ENCODE data around the gene FBXO45. TPM values are rescaled to one million over a fixed set of nuclear protein-coding genes. Genes with fewer than 3 reads are reported as not detected.
"Not testable (repeated sequence)": the region's sequence is repeated elsewhere in the genome, so short reads cannot be mapped to it uniquely, and the experiment has no call there.

The FBXO45 gene
- total and polyA plus RNA-seq, 7 experiments from 2014 or later: 1.2 to 15.9 (median 5.0) TPM

DNA sequence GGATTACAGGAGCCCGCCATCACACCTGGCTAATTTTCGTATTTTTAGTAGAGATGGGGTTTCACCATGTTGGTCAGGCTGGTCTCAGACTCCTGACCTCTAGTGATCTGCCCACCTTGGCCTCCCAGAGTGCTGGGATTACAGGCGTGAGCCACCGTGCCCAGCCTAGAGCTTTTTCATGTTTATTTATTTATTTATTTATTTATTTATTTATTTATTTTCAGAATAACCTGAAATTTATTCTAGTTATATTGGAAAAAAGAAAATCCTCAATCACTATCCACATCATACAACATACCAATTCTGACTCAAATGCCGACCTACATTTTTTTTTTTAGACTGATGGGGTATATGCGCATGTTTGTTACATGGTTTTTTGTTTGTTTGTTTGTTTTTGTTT, 46.8 kb downstream of the FBXO45 start:
- H3K9me3 ChIP-seq (ENCODE audit: control insufficient read depth in 2 of 3, low read length in 3 of 3); DNase-seq; H3K27ac Mint-ChIP-seq; H3K27me3 Mint-ChIP-seq; H3K27ac ChIP-seq (ENCODE audit: low read depth, low read length); H3K9me3 Mint-ChIP-seq; intact Hi-C loops (cut with micrococcal nuclease); H3K4me3 ChIP-seq (ENCODE audit: low read length); H3K36me3 Mint-ChIP-seq; ATAC-seq; H3K36me3 ChIP-seq (ENCODE audit: control insufficient read depth in 2 of 3, insufficient read depth in 3 of 3, low read length in 3 of 3); H3K27me3 ChIP-seq (ENCODE audit: control insufficient read depth in 2 of 2, insufficient read depth in 2 of 2, low read length in 2 of 2); H3K4me3 Mint-ChIP-seq: not testable (repeated sequence)
- ChIA-PET POLR2A (interaction anchor here (0.7 to 1.6 kb wide), 2 partner anchors 24 to 160 kb away, joined by 3 to 5 read pairs; partner anchors contain the start of gene NRROS), CTCF (interaction anchor here (1.0 kb wide), 1 partner anchor 69 kb away, joined by 6 read pairs; no protein-coding TSS in a partner anchor)
- H3K4me1 ChIP-seq (ENCODE audit: control insufficient read depth in 2 of 2, insufficient read depth in 2 of 2, low read length in 2 of 2): peaks cover 14 to 17% of the 10 kb centered on the region in 2 donors
- peaks cover 23 to 42% (median 36%) of the 10 kb centered on the region in 7 donors for H3K4me1 Mint-ChIP-seq

DNA sequence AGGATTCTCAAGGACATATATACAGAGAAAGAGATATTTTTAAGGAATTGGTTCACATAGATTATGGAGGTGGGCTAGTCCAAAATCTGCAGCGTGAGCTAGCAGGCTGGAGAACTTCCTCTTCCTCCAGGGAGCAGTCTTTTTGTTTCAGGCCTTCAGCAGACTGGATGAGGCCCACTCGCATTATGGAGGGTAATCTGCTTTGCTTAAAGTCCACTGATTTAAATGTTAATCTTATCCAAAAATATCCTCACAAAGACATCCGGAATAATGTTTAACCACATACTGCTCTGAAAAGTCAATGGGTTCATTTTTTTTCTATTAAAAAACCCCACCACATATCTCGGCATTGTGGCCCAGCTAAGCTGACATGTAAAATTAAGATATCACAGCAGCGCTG, 48.8 kb downstream of the FBXO45 start:
- Mint-ChIP-seq H3K27me3 (no peaks in the 10 kb centered on the region), H3K9me3 (no peaks in the 10 kb centered on the region), H3K4me3 (no peak overlapping the region), H3K36me3 (peaks cover 0 to 1% (median 0%) of the 10 kb centered on the region in 5 donors), H3K27ac (peak overlapping the region in 1 of 9 donors; percentile 47), H3K4me1 (peaks cover 16 to 33% (median 27%) of the 10 kb centered on the region in 7 donors)
- DNase-seq: no peak
- no peaks in the 10 kb centered on the region for H3K36me3 ChIP-seq (ENCODE audit: control insufficient read depth in 2 of 3, insufficient read depth in 3 of 3, low read length in 3 of 3)
- H3K27me3 ChIP-seq (ENCODE audit: control insufficient read depth in 2 of 2, insufficient read depth in 2 of 2, low read length in 2 of 2): no peaks in the 10 kb centered on the region
- H3K4me1 ChIP-seq (ENCODE audit: control insufficient read depth in 2 of 2, insufficient read depth in 2 of 2, low read length in 2 of 2): peaks cover 4 to 5% of the 10 kb centered on the region in 2 donors
- H3K4me3 ChIP-seq (ENCODE audit: low read length): no peak overlapping the region
- ATAC-seq: no peak
- H3K27ac ChIP-seq (ENCODE audit: low read depth, low read length): no peak overlapping the region
- intact Hi-C loops (cut with micrococcal nuclease): no loop called here
- ChIA-PET CTCF (interaction anchor here (1.0 to 1.4 kb wide), 2 partner anchors 8 to 12 kb away, joined by 4 read pairs; no protein-coding TSS in a partner anchor), POLR2A (interaction anchor here (0.7 to 1.1 kb wide), 2 partner anchors 44 to 122 kb away, joined by 3 to 4 read pairs; no protein-coding TSS in a partner anchor)
- H3K9me3 ChIP-seq (ENCODE audit: control insufficient read depth in 2 of 3, low read length in 3 of 3): no peaks in the 10 kb centered on the region

DNA sequence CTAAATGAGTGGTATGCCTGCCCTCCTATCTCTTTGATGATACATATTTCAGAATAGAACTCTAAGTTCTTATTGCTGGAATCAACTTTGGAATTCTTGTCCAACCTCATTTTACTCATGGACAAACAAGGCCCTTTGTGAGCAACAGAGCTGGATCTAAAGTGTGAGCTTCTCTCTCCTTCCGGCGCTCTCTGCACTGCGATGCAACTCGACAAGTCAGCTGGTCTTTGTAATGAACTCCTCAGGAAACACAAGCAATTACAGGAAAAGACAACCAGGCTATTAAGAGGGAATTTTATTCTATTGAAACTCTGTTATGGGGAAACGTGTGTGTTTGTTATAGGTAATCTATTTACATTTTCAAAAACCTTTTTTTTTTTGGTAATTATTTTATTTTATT, 50.8 kb downstream of the FBXO45 start:
- Mint-ChIP-seq H3K27ac (peak overlapping the region in 4 of 9 donors; percentile 1 to 71 (median 44)), H3K4me1 (peaks cover 13 to 33% (median 23%) of the 10 kb centered on the region in 7 donors), H3K9me3 (no peaks in the 10 kb centered on the region), H3K36me3 (peaks cover 0 to 1% (median 0%) of the 10 kb centered on the region in 5 donors), H3K4me3 (peak overlapping the region in 1 of 10 donors; percentile 48), H3K27me3 (no peaks in the 10 kb centered on the region)
- ATAC-seq (no peak), DNase-seq (no peak)
- H3K36me3 ChIP-seq (ENCODE audit: control insufficient read depth in 2 of 3, insufficient read depth in 3 of 3, low read length in 3 of 3): no peaks in the 10 kb centered on the region
- H3K9me3 ChIP-seq (ENCODE audit: control insufficient read depth in 2 of 3, low read length in 3 of 3): no peaks in the 10 kb centered on the region
- H3K27ac ChIP-seq (ENCODE audit: low read depth, low read length): no peak overlapping the region
- no peak overlapping the region for H3K4me3 ChIP-seq (ENCODE audit: low read length)
- intact Hi-C loops (cut with micrococcal nuclease): no loop called here
- H3K4me1 ChIP-seq (ENCODE audit: control insufficient read depth in 2 of 2, insufficient read depth in 2 of 2, low read length in 2 of 2): peaks cover 3 to 4% of the 10 kb centered on the region in 2 donors
- H3K27me3 ChIP-seq (ENCODE audit: control insufficient read depth in 2 of 2, insufficient read depth in 2 of 2, low read length in 2 of 2): no peaks in the 10 kb centered on the region
- CTCF ChIA-PET: interaction anchor here (1.5 kb wide), 1 partner anchor 10 kb away, joined by 5 read pairs; no protein-coding TSS in a partner anchor
- POLR2A ChIA-PET: no interaction called here

DNA sequence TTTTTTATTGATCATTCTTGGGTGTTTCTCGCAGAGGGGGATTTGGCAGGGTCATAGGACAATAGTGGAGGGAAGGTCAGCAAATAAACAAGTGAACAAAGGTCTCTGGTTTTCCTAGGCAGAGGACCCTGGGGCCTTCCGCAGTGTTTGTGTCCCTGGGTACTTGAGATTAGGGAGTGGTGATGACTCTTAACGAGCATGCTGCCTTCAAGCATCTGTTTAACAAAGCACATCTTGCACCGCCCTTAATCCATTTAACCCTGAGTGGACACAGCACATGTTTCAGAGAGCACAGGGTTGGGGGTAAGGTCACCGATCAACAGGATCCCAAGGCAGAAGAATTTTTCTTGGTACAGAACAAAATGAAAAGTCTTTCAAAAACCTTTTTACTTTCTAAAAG, 51.2 kb downstream of the FBXO45 start:
- intact Hi-C loops (cut with micrococcal nuclease); H3K9me3 ChIP-seq (ENCODE audit: control insufficient read depth in 2 of 3, low read length in 3 of 3); H3K4me3 ChIP-seq (ENCODE audit: low read length); H3K27me3 Mint-ChIP-seq; H3K9me3 Mint-ChIP-seq; H3K27me3 ChIP-seq (ENCODE audit: control insufficient read depth in 2 of 2, insufficient read depth in 2 of 2, low read length in 2 of 2); ATAC-seq; H3K36me3 ChIP-seq (ENCODE audit: control insufficient read depth in 2 of 3, insufficient read depth in 3 of 3, low read length in 3 of 3); POLR2A ChIA-PET; H3K27ac ChIP-seq (ENCODE audit: low read depth, low read length); DNase-seq; H3K4me3 Mint-ChIP-seq; H3K36me3 Mint-ChIP-seq; H3K4me1 ChIP-seq (ENCODE audit: control insufficient read depth in 2 of 2, insufficient read depth in 2 of 2, low read length in 2 of 2): not testable (repeated sequence)
- H3K27ac Mint-ChIP-seq: peak overlapping the region in 1 of 9 donors; percentile 71
- CTCF ChIA-PET: interaction anchor here (1.5 kb wide), 1 partner anchor 10 kb away, joined by 5 read pairs; no protein-coding TSS in a partner anchor
- peaks cover 17 to 37% (median 27%) of the 10 kb centered on the region in 7 donors for H3K4me1 Mint-ChIP-seq

DNA sequence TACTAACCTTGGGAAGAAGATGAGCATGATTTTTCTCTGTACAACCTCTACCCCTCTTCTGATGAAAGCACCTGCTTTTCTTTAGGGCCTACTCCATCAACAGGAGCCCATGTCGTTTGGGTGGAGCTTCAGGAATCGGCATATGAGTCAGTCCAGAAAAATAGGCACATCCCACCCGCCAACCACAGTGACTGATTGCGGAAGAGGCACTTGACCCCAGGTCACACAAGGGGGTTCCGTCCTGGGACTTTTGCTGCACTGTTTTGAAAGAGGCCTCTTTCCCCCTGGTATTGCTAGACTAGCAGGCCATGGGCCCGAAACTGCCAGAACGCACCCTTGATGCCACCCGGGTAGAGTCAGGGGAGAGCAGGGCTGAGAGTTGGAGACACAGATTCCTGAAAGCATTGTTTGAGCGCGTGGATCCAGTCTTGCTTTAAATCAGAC, 51.7 kb downstream of the FBXO45 start:
- Histone ChIP-seq H3K27ac (ENCODE audit: low read depth, low read length) (no peak overlapping the region), H3K4me1 (ENCODE audit: control insufficient read depth in 2 of 2, insufficient read depth in 2 of 2, low read length in 2 of 2) (peaks cover 6% of the 10 kb centered on the region in 2 donors), H3K9me3 (ENCODE audit: control insufficient read depth in 2 of 3, low read length in 3 of 3) (no peaks in the 10 kb centered on the region), H3K36me3 (ENCODE audit: control insufficient read depth in 2 of 3, insufficient read depth in 3 of 3, low read length in 3 of 3) (no peaks in the 10 kb centered on the region), H3K4me3 (ENCODE audit: low read length) (no peak overlapping the region), H3K27me3 (ENCODE audit: control insufficient read depth in 2 of 2, insufficient read depth in 2 of 2, low read length in 2 of 2) (no peaks in the 10 kb centered on the region)
- ChIA-PET POLR2A (no interaction called here), CTCF (interaction anchor here (1.5 kb wide), 1 partner anchor 11 kb away, joined by 5 read pairs; no protein-coding TSS in a partner anchor)
- no peaks in the 10 kb centered on the region for H3K27me3 Mint-ChIP-seq
- peaks cover 22 to 42% (median 33%) of the 10 kb centered on the region in 7 donors for H3K4me1 Mint-ChIP-seq
- H3K4me3 Mint-ChIP-seq: no peak overlapping the region
- peak; percentile 70 for ATAC-seq
- intact Hi-C loops (cut with micrococcal nuclease): no loop called here
- H3K36me3 Mint-ChIP-seq: peaks cover 0 to 6% (median 0%) of the 10 kb centered on the region in 5 donors
- H3K27ac Mint-ChIP-seq: no peak overlapping the region
- no peak for DNase-seq
- H3K9me3 Mint-ChIP-seq: no peaks in the 10 kb centered on the region

DNA sequence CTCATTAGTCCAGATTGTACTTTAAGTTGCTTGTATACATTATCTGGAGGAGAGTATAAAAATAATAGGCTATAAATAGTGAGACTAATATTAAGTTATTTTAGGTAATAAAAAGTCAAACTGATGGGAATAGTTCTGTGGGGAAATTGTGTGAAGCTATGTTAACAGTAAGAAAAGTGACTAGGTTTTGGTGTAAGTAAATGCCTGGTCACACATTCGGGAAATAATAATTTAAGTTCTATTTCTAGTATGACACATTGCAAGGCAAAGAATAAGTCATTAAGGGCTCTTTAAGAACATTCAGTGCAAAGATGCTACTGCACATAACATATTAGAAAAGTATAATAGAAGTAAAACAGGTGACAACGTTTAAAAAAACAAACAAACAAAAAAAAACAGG, 52.2 kb downstream of the FBXO45 start:
- intact Hi-C loops (cut with micrococcal nuclease): no loop called here
- H3K27ac ChIP-seq (ENCODE audit: low read depth, low read length): no peak overlapping the region
- no peak overlapping the region for H3K4me3 ChIP-seq (ENCODE audit: low read length)
- DNase-seq (no peak), ATAC-seq (no peak)
- H3K9me3 ChIP-seq (ENCODE audit: control insufficient read depth in 2 of 3, low read length in 3 of 3): no peaks in the 10 kb centered on the region
- POLR2A ChIA-PET: interaction anchor here (2.7 kb wide), 1 partner anchor 11 kb away, joined by 17 read pairs; no protein-coding TSS in a partner anchor
- Mint-ChIP-seq H3K27me3 (no peaks in the 10 kb centered on the region), H3K4me3 (no peak overlapping the region), H3K36me3 (peaks cover 0 to 8% (median 0%) of the 10 kb centered on the region in 5 donors), H3K27ac (peak overlapping the region in 2 of 9 donors; percentile 36 to 51), H3K9me3 (no peaks in the 10 kb centered on the region), H3K4me1 (peaks cover 25 to 46% (median 38%) of the 10 kb centered on the region in 7 donors)
- no peaks in the 10 kb centered on the region for H3K27me3 ChIP-seq (ENCODE audit: control insufficient read depth in 2 of 2, insufficient read depth in 2 of 2, low read length in 2 of 2)
- CTCF ChIA-PET: interaction anchor here (0.7 to 1.2 kb wide), 3 partner anchors 12 to 63 kb away, joined by 3 to 4 read pairs (median 3); no protein-coding TSS in a partner anchor
- H3K36me3 ChIP-seq (ENCODE audit: control insufficient read depth in 2 of 3, insufficient read depth in 3 of 3, low read length in 3 of 3): no peaks in the 10 kb centered on the region
- H3K4me1 ChIP-seq (ENCODE audit: control insufficient read depth in 2 of 2, insufficient read depth in 2 of 2, low read length in 2 of 2): peaks cover 6% of the 10 kb centered on the region in 2 donors
